GM19372 (cell line): ENCODE data around the gene COP1.

Experiments used
- ATAC-seq: cut with Tn5 transposase; IDR thresholded peaks from one replicate; pipeline ENCODE4 v1.9.1; 2021; ENCODE audit warnings: mild to moderate bottlenecking, low read depth, moderate library complexity; ENCODE audit not compliant: unreplicated experiment

The COP1 gene

GRCh38 chr1:175978476-175978875 lies 228.6 kb downstream of the COP1 start:
- no peak for ATAC-seq

DNA sequence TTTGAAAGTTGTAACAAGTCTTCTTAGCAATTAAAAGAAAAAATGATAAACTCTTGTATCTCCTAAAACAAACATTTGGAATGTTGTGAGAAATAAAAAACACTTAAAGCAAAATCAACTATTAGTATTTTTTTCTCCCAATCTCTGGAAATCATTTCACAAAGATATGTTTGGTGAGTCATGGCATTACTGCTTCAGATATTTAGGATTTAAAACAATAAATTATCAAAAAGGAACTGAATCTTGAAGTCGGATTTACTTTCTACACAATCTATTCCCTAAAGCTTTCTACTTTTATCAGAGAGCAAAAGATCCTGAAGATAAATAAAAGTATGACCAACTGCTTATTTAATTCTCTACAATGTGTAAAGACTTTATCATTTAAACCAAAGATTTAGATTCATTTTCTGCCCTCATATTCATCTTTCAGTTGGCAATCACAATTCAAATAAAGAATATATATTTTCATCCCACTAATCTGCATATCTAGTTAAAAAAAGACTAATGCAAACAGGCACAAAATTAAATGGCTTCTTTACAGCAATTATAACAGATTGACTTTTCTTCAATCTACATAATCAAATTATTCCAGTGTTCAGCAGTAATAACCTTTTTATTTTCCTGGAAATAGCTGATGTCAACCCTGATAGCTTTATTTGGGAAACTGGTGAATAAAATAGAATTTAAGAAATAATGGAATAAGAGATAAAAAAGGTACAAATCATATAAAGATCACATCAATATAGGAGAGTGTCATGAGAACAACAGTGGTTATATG lies 230.0 kb downstream of the COP1 start:
- ATAC-seq: no peak

DNA sequence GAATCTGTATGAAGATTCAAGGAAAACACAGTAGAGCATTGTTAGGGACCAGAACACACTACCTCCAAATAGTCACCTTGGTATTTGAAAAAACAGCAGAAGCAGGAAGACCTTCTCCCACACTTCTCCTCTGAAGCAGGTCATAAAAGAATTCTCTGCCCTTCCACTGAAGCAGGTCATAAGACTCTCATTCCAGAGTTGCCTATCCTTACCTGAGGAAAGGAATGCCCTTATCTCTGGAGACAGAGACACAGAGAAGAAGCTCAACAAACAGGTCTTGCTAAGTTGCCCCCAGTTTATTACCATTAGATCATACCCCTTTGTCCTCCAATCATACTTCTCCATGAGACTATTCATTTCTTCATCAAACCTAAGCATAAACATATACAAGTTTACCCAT lies 237.9 kb downstream of the COP1 start:
- no peak for ATAC-seq

GRCh38 chr1:175968486-175969172 lies 238.5 kb downstream of the COP1 start:
- no peak for ATAC-seq

- ATAC-seq: no peak
These were observed 243.3 kb downstream of the COP1 start for GRCh38 chr1:175963740-175964139.

DNA sequence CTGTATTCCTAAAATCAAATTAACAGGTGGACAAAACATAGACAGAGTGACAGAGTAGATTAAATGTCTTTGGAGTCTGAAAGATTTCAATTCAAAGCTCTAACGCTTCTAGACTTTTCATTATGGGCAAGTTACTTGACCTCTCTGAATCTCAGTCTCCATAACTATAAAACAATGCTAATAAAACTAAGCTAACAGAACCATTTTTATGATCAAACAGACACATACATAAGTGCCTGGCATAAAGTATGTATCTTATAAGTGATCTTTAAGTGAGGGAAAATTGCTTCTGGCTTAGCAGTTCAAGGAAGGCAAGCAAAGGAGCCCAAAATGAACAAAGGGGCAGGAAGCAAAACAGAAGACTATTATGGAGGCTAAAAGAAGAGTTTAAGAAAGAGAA lies 246.9 kb downstream of the COP1 start:
- no peak for ATAC-seq

DNA sequence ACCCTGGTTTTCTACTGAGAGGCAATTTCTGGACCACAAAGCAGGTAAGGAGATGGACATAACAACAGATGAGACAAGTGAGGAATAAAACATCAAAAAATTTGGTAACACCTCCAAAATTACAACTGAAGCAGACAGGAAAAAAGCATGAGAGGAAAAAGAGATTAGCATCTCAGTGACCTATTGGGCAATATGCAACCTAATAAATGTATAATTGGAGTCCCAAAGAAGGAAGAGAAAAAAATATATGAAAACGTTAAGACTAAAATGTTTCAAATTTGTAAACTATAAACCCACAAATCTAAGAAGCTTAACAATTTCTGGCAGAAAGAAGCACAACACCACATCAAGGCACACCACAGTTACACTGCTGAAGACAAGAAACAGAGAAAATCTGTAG lies 255.5 kb downstream of the COP1 start:
- ATAC-seq: no peak

GRCh38 chr1:175947771-175948170 lies 259.3 kb downstream of the COP1 start:
- ATAC-seq: no peak

GRCh38 chr1:175944591-175944990 lies 262.5 kb downstream of the COP1 start:
- ATAC-seq: no peak

GRCh38 chr1:175941164-175941563 lies 265.9 kb downstream of the COP1 start:
- ATAC-seq: no peak

GRCh38 chr1:175936736-175937135 lies 270.4 kb downstream of the COP1 start:
- ATAC-seq: no peak

GRCh38 chr1:175935566-175936115 lies 271.4 kb downstream of the COP1 start:
- no peak for ATAC-seq

DNA sequence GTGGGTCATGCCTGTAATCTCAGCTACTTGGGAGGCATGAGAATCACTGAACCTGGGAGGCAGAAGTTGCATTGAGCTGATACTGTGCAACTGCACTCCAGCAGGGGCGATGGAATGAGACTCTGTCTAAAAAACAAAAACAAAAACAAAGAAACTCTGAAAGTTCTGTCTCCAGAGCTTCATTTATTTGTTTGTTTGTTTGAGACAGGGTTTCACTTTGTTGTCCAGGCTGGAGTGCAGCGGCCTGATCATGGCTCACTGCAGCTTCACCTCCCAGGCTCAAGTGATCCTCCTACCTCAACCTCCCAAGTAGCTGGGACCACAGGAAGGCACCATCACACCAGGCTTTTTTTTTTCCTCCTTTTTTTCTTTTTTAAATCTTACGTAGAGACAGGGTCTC lies 271.9 kb downstream of the COP1 start:
- ATAC-seq: no peak

DNA sequence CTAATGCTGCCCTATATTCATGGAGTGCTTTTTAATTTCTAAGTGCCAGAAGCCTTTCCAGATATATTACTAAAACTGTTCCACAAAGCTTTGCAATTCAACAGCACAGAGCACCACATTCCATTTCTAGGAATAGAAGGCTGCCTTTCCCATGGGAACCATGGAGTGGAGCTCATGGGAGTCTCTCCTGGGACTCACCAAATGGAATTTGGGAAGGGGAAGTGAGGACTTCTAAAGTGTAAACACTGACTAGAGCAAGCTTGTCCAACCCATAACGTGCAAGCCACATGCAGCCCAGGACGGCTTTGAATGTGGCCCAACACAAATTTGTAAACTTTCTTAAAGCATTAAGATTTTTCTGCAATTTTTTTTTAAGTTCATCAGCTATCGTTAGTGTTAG lies 273.3 kb downstream of the COP1 start:
- no peak for ATAC-seq

GRCh38 chr1:175927944-175928343 lies 279.1 kb downstream of the COP1 start:
- ATAC-seq: no peak

DNA sequence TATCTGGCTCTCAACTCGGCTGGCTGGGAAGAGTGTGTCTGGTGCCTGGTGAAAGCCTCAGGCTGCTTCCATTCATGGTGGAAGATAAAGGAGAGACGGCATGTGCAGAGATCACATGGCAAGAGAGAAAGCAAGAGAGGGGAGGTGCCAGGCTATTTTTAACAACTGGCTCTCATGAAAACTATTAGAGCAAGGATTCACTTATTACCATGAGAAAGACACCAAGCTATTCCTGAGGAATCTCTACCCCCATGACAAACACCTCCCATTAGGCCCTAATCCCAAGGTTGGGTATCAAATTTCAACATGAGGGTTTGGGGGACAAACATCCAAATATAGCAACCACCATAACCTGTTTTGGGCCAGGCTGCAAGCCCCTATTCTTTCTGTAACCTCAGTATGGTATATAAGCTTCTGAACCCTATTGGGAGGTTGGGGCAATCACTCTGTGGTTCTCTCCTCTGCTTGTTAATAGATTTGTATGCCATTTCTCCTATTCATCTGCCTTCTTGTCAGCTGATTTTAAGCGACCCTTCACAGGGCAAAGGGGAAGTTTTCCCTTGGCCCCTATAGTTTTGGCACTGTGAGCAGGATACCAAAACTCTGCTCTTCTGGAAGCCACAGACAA lies 284.7 kb downstream of the COP1 start:
- ATAC-seq: no peak

DNA sequence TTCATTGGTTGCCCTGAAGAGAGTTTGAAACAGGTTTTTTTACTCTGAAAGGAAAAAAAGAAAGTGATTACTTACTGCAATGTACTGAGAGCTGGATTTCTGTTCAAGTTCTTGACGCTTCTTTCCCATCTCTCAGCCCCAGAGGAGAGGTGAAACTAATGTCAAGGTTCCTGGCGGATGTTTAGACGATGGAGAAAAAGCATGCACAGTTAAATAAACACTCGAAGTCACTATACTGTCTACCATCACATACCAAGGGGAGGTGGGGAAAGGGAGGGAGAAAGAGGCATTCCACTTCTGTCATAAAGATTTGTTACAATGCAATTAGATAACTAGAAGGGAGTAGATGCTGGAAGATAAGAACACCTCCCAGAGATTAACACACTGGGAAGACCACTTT lies 286.7 kb downstream of the COP1 start:
- no peak for ATAC-seq

GRCh38 chr1:175919001-175919400 lies 288.1 kb downstream of the COP1 start:
- ATAC-seq: no peak

DNA sequence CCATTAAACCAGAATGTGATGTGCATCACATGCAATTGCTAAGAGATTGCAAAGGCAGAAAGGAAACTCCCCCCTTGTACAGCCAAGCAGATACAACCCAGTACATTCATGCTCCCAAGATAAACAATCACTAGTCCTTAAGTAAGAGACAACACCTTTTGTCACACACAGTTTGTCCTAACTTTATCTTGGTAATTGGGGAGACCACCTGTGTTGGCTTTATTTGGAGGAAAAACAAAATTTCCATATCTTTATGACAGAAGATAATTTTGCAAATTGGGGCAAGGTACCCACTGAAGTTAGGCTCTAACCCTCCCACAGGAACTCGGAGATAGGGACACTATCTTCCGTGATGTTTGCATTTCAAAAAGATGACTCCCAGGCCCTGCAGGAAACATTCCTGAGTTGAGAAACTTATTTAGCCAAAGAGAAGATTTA lies 288.7 kb downstream of the COP1 start:
- no peak for ATAC-seq

- no peak for ATAC-seq
These were observed 293.0 kb downstream of the COP1 start for GRCh38 chr1:175914115-175914514.

GRCh38 chr1:175911138-175911537 lies 295.9 kb downstream of the COP1 start:
- ATAC-seq: no peak
